ENCODE measurements around the gene GLIS2. TPM values are rescaled to one million over a fixed set of nuclear protein-coding genes. Genes with fewer than 3 reads are reported as not detected.

GLIS2 gene
- total RNA-seq, 4 donors from 2014 or later: 5.7 to 26.9 (median 7.9) TPM

DNA sequence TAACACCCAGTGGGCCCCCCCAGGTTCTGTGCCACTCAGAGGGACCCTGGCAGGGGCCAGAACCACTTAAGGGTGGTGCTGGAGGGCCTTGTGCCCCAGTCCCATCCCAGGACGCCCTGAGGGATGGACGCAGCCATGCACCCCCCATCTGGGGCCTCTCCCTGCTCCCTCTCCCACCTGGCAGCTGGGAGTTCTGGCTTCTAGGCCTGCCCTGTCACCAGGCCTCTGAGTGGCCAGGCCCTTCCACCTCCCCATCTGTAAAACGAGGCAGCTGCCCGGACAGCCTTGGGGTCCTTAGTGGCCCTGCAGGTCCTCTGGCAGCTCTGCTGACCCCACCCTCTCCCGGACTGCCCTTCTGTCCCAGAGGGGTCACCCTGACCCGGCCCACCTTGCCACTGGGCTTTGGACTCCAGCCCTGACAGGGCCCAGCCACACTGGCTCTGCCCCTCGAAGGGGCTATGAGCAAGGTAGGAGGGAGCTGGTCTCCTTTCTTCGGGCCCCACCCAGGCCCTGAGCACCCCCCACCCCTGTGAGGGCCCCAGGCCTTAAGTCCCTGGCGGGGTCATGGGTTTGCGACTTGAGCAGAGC is 22.9 kb downstream of the GLIS2 start:
- WGBS, 2 donors (ENCODE audit: low coverage in 1 of 2): 20% methylated on average over 1 of the region's 10 CpGs; no CpG with 5 or more reads in 1 of the 2 donors
- TF ChIP-seq, protein P1, sequence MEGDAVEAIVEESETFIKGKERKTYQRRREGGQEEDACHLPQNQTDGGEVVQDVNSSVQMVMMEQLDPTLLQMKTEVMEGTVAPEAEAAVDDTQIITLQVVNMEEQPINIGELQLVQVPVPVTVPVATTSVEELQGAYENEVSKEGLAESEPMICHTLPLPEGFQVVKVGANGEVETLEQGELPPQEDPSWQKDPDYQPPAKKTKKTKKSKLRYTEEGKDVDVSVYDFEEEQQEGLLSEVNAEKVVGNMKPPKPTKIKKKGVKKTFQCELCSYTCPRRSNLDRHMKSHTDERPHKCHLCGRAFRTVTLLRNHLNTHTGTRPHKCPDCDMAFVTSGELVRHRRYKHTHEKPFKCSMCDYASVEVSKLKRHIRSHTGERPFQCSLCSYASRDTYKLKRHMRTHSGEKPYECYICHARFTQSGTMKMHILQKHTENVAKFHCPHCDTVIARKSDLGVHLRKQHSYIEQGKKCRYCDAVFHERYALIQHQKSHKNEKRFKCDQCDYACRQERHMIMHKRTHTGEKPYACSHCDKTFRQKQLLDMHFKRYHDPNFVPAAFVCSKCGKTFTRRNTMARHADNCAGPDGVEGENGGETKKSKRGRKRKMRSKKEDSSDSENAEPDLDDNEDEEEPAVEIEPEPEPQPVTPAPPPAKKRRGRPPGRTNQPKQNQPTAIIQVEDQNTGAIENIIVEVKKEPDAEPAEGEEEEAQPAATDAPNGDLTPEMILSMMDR (IDR thresholded peaks at IDR 0.05): no peak
- TF ChIP-seq EP300 (IDR thresholded peaks at IDR 0.05) (no peak), POLR2AphosphoS5 (IDR thresholded peaks at IDR 0.05) (no peak)
- peaks cover 0 to 29% (median 4%) of the 10 kb centered on the region in 3 donors for H3K4me1 ChIP-seq
- no peak overlapping the region for H3K4me3 ChIP-seq
- peaks cover 0 to 73% of the 10 kb centered on the region in 2 donors for H3K36me3 ChIP-seq
- no peaks in the 10 kb centered on the region for H3K9me3 ChIP-seq
- H3K27ac ChIP-seq: peak overlapping the region in 2 of 4 donors; percentile 20 to 45
- no peak for ATAC-seq
- H3K27me3 ChIP-seq: no peaks in the 10 kb centered on the region

DNA sequence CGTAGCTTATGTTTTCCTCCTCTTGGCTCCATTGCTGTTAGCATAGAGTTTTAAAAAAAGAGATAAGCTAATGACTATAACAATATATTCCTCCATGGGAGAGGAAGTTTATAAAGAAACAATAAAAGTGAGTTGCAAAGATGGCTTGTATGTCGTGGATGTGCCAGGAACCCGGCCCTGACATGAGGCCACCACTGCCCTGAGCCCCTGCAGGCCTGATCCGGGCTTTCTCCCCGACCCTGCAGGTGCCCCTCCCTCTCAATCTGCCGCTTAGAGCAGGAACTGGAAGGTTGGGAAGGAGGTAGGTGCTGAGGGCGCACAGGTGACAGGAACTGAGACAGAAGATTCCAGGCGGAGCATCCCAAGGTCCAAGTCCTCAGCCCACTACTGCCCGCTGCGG is 23.6 kb downstream of the GLIS2 start:
- ATAC-seq: no peak
- H3K27ac ChIP-seq: peak overlapping the region in 3 of 4 donors; percentile 19 to 45 (median 23)
- peaks cover 0 to 29% (median 4%) of the 10 kb centered on the region in 3 donors for H3K4me1 ChIP-seq
- WGBS, 2 donors (ENCODE audit: low coverage in 1 of 2): 61 to 80% methylated on average over 1 to 7 of the region's 10 CpGs
- no peaks in the 10 kb centered on the region for H3K9me3 ChIP-seq
- H3K27me3 ChIP-seq: no peaks in the 10 kb centered on the region
- no peak for TF ChIP-seq POLR2A (IDR thresholded peaks at IDR 0.05)
- TF ChIP-seq, protein P1 (IDR thresholded peaks at IDR 0.05): no peak
- no peak for TF ChIP-seq EP300 (IDR thresholded peaks at IDR 0.05)
- TF ChIP-seq POLR2AphosphoS5 (IDR thresholded peaks at IDR 0.05): no peak
- H3K4me3 ChIP-seq: no peak overlapping the region
- H3K36me3 ChIP-seq: peaks cover 0 to 69% of the 10 kb centered on the region in 2 donors

DNA sequence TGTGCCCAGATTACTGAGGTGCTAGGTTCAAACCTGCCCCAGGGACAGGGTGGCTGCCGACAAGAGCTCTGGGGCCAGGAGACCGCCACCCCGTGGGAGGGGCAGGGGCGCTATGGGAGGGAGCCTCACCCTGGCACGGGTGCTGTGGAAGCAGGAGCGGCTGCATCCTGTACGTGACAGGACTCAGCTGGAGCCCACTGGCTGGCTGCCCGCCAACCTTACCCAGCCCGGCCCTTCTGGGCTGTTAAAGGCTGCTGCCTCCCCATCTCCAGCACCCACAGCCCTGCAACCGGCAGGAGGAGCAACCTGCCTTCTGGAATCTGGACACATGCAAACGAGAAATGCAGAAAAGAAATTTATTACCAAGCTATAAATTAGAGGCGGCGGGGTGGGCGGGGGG is 24.0 kb downstream of the GLIS2 start:
- H3K4me1 ChIP-seq: peaks cover 0 to 31% (median 4%) of the 10 kb centered on the region in 3 donors
- no peak overlapping the region for H3K4me3 ChIP-seq
- 8 to 52% methylated on average over 4 to 6 of the region's 14 CpGs for WGBS, 2 donors (ENCODE audit: low coverage in 1 of 2)
- ATAC-seq: peak; percentile 54
- no peaks in the 10 kb centered on the region for H3K27me3 ChIP-seq
- peak overlapping the region in 3 of 4 donors; percentile 19 to 45 (median 23) for H3K27ac ChIP-seq
- no peak for TF ChIP-seq POLR2AphosphoS5 (IDR thresholded peaks at IDR 0.05)
- no peaks in the 10 kb centered on the region for H3K9me3 ChIP-seq
- peaks cover 0 to 65% of the 10 kb centered on the region in 2 donors for H3K36me3 ChIP-seq

DNA sequence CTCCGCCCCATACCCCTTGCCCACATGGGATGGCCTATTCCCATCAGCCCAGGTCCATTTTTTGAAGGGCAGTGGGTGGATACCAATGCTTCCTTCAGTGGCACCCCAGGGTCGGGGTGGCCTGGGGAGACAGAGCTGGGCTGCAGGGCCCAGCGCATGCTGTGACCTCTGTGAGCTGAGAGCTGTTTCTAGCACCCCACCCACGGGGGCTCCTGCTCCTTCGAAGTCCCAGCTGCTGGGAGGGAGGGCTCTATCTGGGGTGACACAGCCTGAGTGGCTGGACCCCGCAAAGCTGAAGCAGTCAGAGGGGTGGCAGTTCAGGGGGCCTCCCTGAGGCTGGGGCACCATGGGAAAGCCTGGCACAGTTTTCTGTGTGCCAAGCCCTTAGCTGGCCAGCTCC is 24.6 kb downstream of the GLIS2 start:
- WGBS, 2 donors (ENCODE audit: low coverage in 1 of 2): 86% methylated on average over 1 of the region's 6 CpGs; no CpG with 5 or more reads in 1 of the 2 donors
- Histone ChIP-seq H3K27me3 (no peaks in the 10 kb centered on the region), H3K4me3 (no peak overlapping the region), H3K4me1 (peaks cover 0 to 37% (median 4%) of the 10 kb centered on the region in 3 donors), H3K27ac (no peak overlapping the region), H3K36me3 (peaks cover 0 to 59% of the 10 kb centered on the region in 2 donors), H3K9me3 (no peaks in the 10 kb centered on the region)
- no peak for ATAC-seq
- TF ChIP-seq, protein P1 (IDR thresholded peaks at IDR 0.05): no peak
- no peak for TF ChIP-seq POLR2A (IDR thresholded peaks at IDR 0.05)
- TF ChIP-seq EP300 (IDR thresholded peaks at IDR 0.05): no peak
- TF ChIP-seq POLR2AphosphoS5 (IDR thresholded peaks at IDR 0.05): no peak

DNA sequence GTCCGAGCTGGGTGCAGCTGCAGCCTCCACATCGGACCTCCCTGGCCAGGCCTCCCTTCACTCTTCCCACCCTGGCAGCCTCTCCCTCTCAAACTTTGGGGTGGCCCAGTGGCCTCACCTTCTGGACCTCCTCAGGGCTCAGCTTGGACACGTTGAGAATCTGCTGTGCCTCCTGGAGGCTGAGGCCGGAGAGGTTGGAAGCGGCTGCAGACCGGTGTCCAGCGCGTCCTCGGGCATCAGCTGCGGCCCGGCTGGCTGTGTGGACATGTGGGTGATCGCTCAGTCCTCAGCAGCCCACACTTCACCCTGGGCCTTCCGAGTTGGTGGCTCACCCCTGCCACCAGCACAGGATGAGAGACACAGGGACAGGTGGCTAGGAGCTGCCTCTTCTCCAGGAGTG is 25.4 kb downstream of the GLIS2 start:
- Histone ChIP-seq H3K36me3 (peaks cover 0 to 51% of the 10 kb centered on the region in 2 donors), H3K27me3 (no peaks in the 10 kb centered on the region), H3K27ac (no peak overlapping the region), H3K4me1 (peaks cover 0 to 43% (median 4%) of the 10 kb centered on the region in 3 donors), H3K9me3 (no peaks in the 10 kb centered on the region), H3K4me3 (no peak overlapping the region)
- ATAC-seq: no peak
- TF ChIP-seq, protein P1 (IDR thresholded peaks at IDR 0.05): no peak
- TF ChIP-seq POLR2AphosphoS5 (IDR thresholded peaks at IDR 0.05): no peak
- TF ChIP-seq POLR2A (IDR thresholded peaks at IDR 0.05): no peak
- no peak for TF ChIP-seq EP300 (IDR thresholded peaks at IDR 0.05)
- 90% methylated on average over 2 of the region's 13 CpGs; no CpG with 5 or more reads in 1 of the 2 donors for WGBS, 2 donors (ENCODE audit: low coverage in 1 of 2)

Data from gastroesophageal sphincter (tissue), 4 donors.